RWPE2 (cell line): ENCODE results near the gene CAMK1D.

Experiments used
- ATAC-seq: fragments of 200-7000 bp; cut with Tn5 transposase; 3 replicates; pipeline ENCODE4 v1.9.1; 2021; ENCODE audit warnings: low read depth
- DNase-seq: peaks from one replicate; pipeline ENCODE4 v3.0.0-alpha.2; 2020; ENCODE audit warnings: low spot score
- H3K27ac ChIP-seq: fragments of 450-650 bp; 2 replicates; pipeline ENCODE4 v1.5.1; 2017; ENCODE audit warnings: mild to moderate bottlenecking; ENCODE audit not compliant: poor library complexity, severe bottlenecking
- H3K27me3 ChIP-seq: fragments of 250-450 bp; sonication (Bioruptor Pico); 2 replicates; pipeline ENCODE4 v1.5.1; 2021; ENCODE audit warnings: mild to moderate bottlenecking, moderate library complexity; ENCODE audit not compliant: insufficient read depth, poor library complexity, severe bottlenecking
- H3K36me3 ChIP-seq: fragments of 250-450 bp; sonication (Bioruptor Pico); 2 replicates; pipeline ENCODE4 v1.5.1; 2020; ENCODE audit warnings: low read depth, mild to moderate bottlenecking, moderate library complexity
- H3K4me1 ChIP-seq: fragments of 250-450 bp; sonication (Bioruptor Pico); 2 replicates; pipeline ENCODE4 v1.5.1; 2021; ENCODE audit warnings: mild to moderate bottlenecking, moderate library complexity; ENCODE audit not compliant: insufficient read depth, poor library complexity, severe bottlenecking
- H3K4me3 ChIP-seq: fragments of 250-450 bp; sonication (Bioruptor Pico); 2 replicates; pipeline ENCODE4 v1.5.1; 2021; ENCODE audit warnings: mild to moderate bottlenecking, moderate library complexity; ENCODE audit not compliant: severe bottlenecking
- H3K9me3 ChIP-seq: fragments of 250-450 bp; sonication (Bioruptor Pico); 2 replicates; pipeline ENCODE4 v1.5.1; 2021; ENCODE audit warnings: mild to moderate bottlenecking, moderate library complexity; ENCODE audit not compliant: severe bottlenecking
- TF ChIP-seq, protein P1 (sequence below): fragments of 450-650 bp; IDR thresholded peaks from one replicate; pipeline ENCODE4 v1.5.1; 2017; ENCODE audit warnings: mild to moderate bottlenecking, moderate library complexity; ENCODE audit not compliant: poor library complexity, severe bottlenecking

The CAMK1D gene

DNA sequence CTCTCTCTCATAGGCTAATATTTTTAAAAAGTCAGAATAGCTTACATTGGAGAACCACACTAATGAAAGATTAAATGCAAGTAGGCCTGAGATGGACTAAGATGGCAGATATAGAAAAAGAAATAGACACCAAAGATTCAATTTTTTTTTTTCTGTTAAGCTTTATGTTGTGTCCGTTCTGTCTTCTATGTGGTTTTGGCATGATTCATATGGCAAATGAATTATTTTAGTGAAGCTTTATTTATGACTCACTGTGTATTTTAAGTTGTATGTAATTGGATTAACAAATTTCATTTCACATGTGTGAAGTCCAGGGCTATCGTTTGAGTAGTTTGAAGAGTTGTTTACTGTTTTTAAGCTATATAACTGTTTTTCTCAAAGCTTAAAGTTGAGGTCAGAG lies 214.8 kb downstream of the CAMK1D start:
- Histone ChIP-seq H3K4me3 (no peak overlapping the region), H3K9me3 (no peaks in the 10 kb centered on the region), H3K36me3 (no peaks in the 10 kb centered on the region), H3K4me1 (peaks cover 6% of the 10 kb centered on the region), H3K27ac (no peak overlapping the region), H3K27me3 (no peaks in the 10 kb centered on the region)
- ATAC-seq (peak; percentile 58; the same call in 2 of the 3 replicates), DNase-seq (no peak)
- TF ChIP-seq, protein P1, sequence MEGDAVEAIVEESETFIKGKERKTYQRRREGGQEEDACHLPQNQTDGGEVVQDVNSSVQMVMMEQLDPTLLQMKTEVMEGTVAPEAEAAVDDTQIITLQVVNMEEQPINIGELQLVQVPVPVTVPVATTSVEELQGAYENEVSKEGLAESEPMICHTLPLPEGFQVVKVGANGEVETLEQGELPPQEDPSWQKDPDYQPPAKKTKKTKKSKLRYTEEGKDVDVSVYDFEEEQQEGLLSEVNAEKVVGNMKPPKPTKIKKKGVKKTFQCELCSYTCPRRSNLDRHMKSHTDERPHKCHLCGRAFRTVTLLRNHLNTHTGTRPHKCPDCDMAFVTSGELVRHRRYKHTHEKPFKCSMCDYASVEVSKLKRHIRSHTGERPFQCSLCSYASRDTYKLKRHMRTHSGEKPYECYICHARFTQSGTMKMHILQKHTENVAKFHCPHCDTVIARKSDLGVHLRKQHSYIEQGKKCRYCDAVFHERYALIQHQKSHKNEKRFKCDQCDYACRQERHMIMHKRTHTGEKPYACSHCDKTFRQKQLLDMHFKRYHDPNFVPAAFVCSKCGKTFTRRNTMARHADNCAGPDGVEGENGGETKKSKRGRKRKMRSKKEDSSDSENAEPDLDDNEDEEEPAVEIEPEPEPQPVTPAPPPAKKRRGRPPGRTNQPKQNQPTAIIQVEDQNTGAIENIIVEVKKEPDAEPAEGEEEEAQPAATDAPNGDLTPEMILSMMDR, result no peak

DNA sequence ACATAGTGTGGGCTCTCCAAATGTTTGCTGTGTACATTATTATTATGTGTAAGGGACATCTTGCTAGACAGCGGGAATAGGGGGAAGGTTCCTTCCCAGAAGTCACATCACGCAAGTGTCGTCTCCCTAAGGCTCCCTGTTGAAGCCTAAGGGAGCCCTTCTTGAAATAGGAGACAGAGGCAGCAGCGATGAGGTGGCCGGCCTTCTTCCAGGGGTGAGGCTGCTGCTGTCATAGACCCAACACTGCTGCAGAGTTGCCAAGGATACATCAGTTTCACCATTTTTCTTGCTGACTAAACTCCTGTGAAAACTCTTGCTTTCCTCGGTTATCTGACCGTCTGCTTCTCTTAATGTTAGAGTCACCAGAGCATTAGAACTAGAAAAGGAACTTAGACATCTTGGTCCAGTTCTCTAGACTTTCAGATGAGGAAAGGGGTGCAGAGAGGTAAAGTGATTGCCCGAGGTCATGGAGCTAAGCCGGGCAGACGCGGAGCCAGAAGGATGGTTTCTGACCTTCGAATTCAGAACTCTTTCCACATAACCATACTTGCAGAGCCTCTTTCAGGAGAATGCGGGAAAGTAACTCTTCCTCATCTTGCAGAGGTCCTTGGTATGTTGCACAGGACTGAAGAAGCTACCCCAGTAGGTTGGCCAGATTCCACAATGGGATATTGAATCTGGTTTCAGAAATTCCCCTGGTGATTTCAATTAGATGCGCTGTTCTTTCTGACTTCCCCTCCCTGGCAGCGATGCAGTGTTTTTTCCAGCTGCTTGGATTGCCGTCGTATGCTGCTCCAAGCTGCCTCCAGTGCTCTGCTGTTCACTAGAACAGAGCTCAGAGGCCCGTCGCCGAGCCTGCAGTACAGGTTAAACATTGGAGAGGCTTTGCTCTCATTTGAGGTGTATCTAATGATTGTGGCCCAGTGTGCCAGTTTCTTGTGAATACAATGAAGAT lies 217.1 kb downstream of the CAMK1D start:
- Histone ChIP-seq H3K4me1 (peaks cover 6% of the 10 kb centered on the region), H3K27ac (no peak overlapping the region), H3K9me3 (no peaks in the 10 kb centered on the region), H3K27me3 (no peaks in the 10 kb centered on the region), H3K4me3 (no peak overlapping the region), H3K36me3 (no peaks in the 10 kb centered on the region)
- ATAC-seq, result no peak
- no peak for DNase-seq
- TF ChIP-seq, protein P1, result no peak

DNA sequence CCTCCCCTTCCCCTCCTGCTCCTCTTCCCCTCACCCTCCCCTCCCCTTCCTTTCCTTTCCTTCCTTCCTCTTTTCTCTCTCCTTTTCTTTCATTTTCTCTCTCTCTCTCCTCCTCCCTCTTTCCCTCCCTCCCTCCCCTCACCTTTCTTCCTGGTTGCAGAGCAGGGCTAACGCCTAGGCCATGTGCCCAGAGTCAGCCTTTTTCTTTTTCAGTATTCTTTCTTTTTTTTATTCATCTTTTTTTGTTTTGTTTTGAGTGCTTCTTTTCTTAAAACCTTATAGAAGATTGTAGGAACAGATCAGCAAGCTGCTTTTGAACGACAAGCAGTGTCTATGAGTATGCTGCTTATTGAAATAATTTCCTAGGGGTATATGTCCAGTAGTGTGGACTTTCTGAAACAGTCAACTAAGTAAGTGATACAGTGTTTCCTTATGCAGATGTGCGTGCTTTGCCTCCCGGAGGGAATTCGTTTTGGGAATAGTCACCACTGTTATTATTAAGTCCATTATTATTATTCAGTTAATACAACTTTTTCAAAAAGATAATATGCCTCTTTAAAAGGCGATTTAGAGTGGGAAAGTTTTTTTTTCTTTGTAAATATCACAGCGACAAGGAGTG lies 219.2 kb downstream of the CAMK1D start:
- H3K27me3 ChIP-seq, result no peaks in the 10 kb centered on the region
- no peak for ATAC-seq
- H3K4me1 ChIP-seq, result peaks cover 6% of the 10 kb centered on the region

DNA sequence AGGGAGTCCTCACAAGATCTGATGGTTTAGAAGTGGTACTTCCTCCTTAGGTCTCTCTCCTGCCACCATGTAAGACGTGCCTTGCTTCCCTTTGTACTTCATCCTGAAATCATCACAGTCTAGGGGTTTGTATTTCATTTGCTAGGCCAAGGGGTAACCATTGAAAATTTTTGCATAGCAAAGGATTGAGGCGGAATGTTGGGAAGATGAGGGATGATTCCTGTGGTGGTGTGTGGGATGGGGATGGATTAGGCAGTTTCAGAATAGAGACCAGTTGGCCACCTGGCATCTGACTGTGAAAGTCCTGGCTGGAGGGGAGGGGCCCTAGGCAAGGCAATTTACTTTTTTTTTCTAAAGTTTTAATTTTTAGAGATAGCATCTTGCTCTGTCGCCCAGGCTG lies 222.9 kb downstream of the CAMK1D start:
- TF ChIP-seq, protein P1, result no peak
- Histone ChIP-seq H3K4me3 (no peak overlapping the region), H3K9me3 (no peaks in the 10 kb centered on the region), H3K27ac (no peak overlapping the region), H3K36me3 (no peaks in the 10 kb centered on the region), H3K27me3 (no peaks in the 10 kb centered on the region), H3K4me1 (no peaks in the 10 kb centered on the region)
- no peak for ATAC-seq
- DNase-seq, result no peak

More for the DNA sequence above, 219.2 kb downstream of the CAMK1D start:
- H3K27ac ChIP-seq, result no peak overlapping the region
- no peak overlapping the region for H3K4me3 ChIP-seq
- H3K9me3 ChIP-seq, result no peaks in the 10 kb centered on the region
- TF ChIP-seq, protein P1, result no peak
- no peaks in the 10 kb centered on the region for H3K36me3 ChIP-seq
- no peak for DNase-seq
